H1 (cell line): ENCODE measurements around the gene CWC15. TPM values are rescaled to one million over a fixed set of nuclear protein-coding genes. Genes with fewer than 3 reads are reported as not detected.

Experiments
- CTCF ChIA-PET: fragments of 300-600 bp; sonication (Branson Sonifier 250); formaldehyde crosslinking; loops from one replicate; lab custom pipeline; 2021; ENCODE audit not compliant: partially characterized antibody; lab: Charles Lee
- POLR2A ChIA-PET: fragments of 300-600 bp; sonication (Branson Sonifier 250); formaldehyde crosslinking; loops from one replicate; lab custom pipeline; 2021; ENCODE audit warnings: inconsistent platforms; ENCODE audit not compliant: partially characterized antibody; lab: Charles Lee
- DNase-seq, 2 experiments: peaks; one replicate each; pipeline versions ENCODE4 v3.0.0 to v3.0.0-alpha.2; 2010 to 2022; ENCODE audit warnings: low spot score in 2 of 2, low read depth in 1 of 2, mixed read lengths in 1 of 2
- FAIRE-seq: peaks from 2 replicates; lab custom pipeline; 2011; peaks lifted over from hg19 to GRCh38; lab: Jason Lieb, UNC
- H2AFZ ChIP-seq: 2 replicates; pipeline ENCODE4 v1.8.1; 2012; ENCODE audit warnings: low read length, inconsistent platforms
- H2AK5ac ChIP-seq: 2 replicates; pipeline ENCODE4 v1.6.1; 2013; ENCODE audit warnings: low read depth, low read length
- H2BK120ac ChIP-seq: replicated peaks from 2 replicates; pipeline ENCODE3; 2013; ENCODE audit warnings: low read depth, low read length, inconsistent platforms
- H2BK12ac ChIP-seq: 2 replicates; pipeline ENCODE4 v1.6.1; 2013; ENCODE audit warnings: low read depth, low read length
- H2BK15ac ChIP-seq: 2 replicates; pipeline ENCODE4 v1.6.1; 2013; ENCODE audit warnings: low read length
- H2BK20ac ChIP-seq: 2 replicates; pipeline ENCODE4 v1.6.1; 2013; ENCODE audit warnings: low read length
- H2BK5ac ChIP-seq: 2 replicates; pipeline ENCODE4 v1.6.1; 2013; ENCODE audit warnings: low read depth, low read length
- H3K14ac ChIP-seq: 2 replicates; pipeline ENCODE4 v1.6.1; 2013; ENCODE audit warnings: inconsistent platforms; ENCODE audit not compliant: insufficient read length
- H3K18ac ChIP-seq: 2 replicates; pipeline ENCODE4 v1.6.1; 2013; ENCODE audit warnings: low read length; ENCODE audit errors: extremely low read depth
- H3K23ac ChIP-seq: 2 replicates; pipeline ENCODE4 v1.6.1; 2013; ENCODE audit warnings: inconsistent platforms; ENCODE audit not compliant: insufficient read length
- H3K23me2 ChIP-seq: 2 replicates; pipeline ENCODE4 v1.6.1; 2013; ENCODE audit warnings: low read depth, low read length
- H3K27ac ChIP-seq: 2 replicates; pipeline ENCODE4 v1.6.1; 2011; ENCODE audit warnings: low read depth, low read length, inconsistent platforms
- H3K27me3 ChIP-seq, 4 experiments: replicated peaks in 1 of 4; 1 replicate in 1 of 4; 2 replicates in 3 of 4; pipeline versions ENCODE4 v1.6.1 to v1.8.1; 2011 to 2013; ENCODE audit warnings: low read length in 3 of 4, mild to moderate bottlenecking in 3 of 4, inconsistent platforms in 2 of 4, mixed read lengths in 2 of 4, moderate library complexity in 1 of 4; ENCODE audit not compliant: control insufficient read depth in 3 of 4, insufficient read depth in 3 of 4; ENCODE audit errors: extremely low read depth in 1 of 4
- H3K36me3 ChIP-seq, 4 experiments: 2 replicates each; pipeline versions ENCODE4 v1.6.1 to v1.8.1; 2011 to 2013; ENCODE audit warnings: mild to moderate bottlenecking in 4 of 4, low read length in 3 of 4, moderate library complexity in 2 of 4, control low read depth in 1 of 4, inconsistent platforms in 1 of 4; ENCODE audit not compliant: insufficient read depth in 4 of 4, control insufficient read depth in 2 of 4
- H3K4ac ChIP-seq: replicated peaks from 2 replicates; pipeline ENCODE3; 2013; ENCODE audit warnings: low read length, low read depth, mixed read lengths, inconsistent platforms; ENCODE audit not compliant: insufficient read length
- H3K4me1 ChIP-seq, 4 experiments: replicated peaks in 1 of 4; 1 replicate in 1 of 4; 2 replicates in 3 of 4; pipeline versions ENCODE4 v1.6.1 to v1.8.1; 2011 to 2013; ENCODE audit warnings: low read length in 3 of 4, inconsistent platforms in 2 of 4, mixed read lengths in 1 of 4; ENCODE audit not compliant: insufficient read depth in 4 of 4, control insufficient read depth in 3 of 4
- H3K4me2 ChIP-seq, 2 experiments: 2 replicates each; pipeline versions ENCODE4 v1.6.1 to v1.8.1; 2011 to 2013; ENCODE audit warnings: low read depth in 2 of 2, low read length in 2 of 2, control low read depth in 1 of 2, inconsistent platforms in 1 of 2, mild to moderate bottlenecking in 1 of 2; ENCODE audit not compliant: insufficient read depth in 1 of 2
- H3K4me3 ChIP-seq, 4 experiments: fragments of 200-600, 300-600 bp in 1 of 4; sonication (generic), shearing (Covaris generic), sonication (Bioruptor Twin) in 1 of 4; 2 replicates each; pipeline versions ENCODE4 v1.5.1 to v1.8.1; 2011 to 2016; ENCODE audit warnings: low read length in 4 of 4, low read depth in 3 of 4, control low read depth in 2 of 4, inconsistent platforms in 2 of 4, mild to moderate bottlenecking in 2 of 4, mixed read lengths in 1 of 4, moderate library complexity in 1 of 4; ENCODE audit not compliant: insufficient read depth in 2 of 4; ENCODE audit errors: extremely low read depth in 1 of 4
- H3K56ac ChIP-seq: replicated peaks from 2 replicates; pipeline ENCODE3; 2013; ENCODE audit warnings: low read depth, mild to moderate bottlenecking, mixed read lengths, low read length, inconsistent platforms; ENCODE audit not compliant: insufficient read length
- H3K79me1 ChIP-seq: 2 replicates; pipeline ENCODE4 v1.6.1; 2013; ENCODE audit warnings: low read depth, low read length, control low read depth
- H3K79me2 ChIP-seq, 2 experiments: 2 replicates each; pipeline versions ENCODE4 v1.6.1 to v1.8.1; 2012 to 2013; ENCODE audit warnings: low read length in 2 of 2, mild to moderate bottlenecking in 2 of 2, inconsistent platforms in 1 of 2; ENCODE audit not compliant: insufficient read depth in 2 of 2, control insufficient read depth in 1 of 2
- H3K9ac ChIP-seq, 4 experiments: replicated peaks in 1 of 4; 1 replicate in 1 of 4; 2 replicates in 3 of 4; pipeline versions ENCODE4 v1.6.1 to v1.8.1; 2011 to 2013; ENCODE audit warnings: low read depth in 3 of 4, low read length in 3 of 4, control low read depth in 2 of 4, mild to moderate bottlenecking in 2 of 4, moderate library complexity in 2 of 4, inconsistent platforms in 1 of 4; ENCODE audit errors: extremely low read depth in 1 of 4
- H3K9me3 ChIP-seq, 2 experiments: 2 replicates each; pipeline versions ENCODE4 v1.6.1 to v1.8.1; 2012 to 2013; ENCODE audit warnings: mild to moderate bottlenecking in 2 of 2, moderate library complexity in 2 of 2, control low read depth in 1 of 2, inconsistent platforms in 1 of 2, low read depth in 1 of 2, low read length in 1 of 2, mixed read lengths in 1 of 2; ENCODE audit not compliant: insufficient read depth in 2 of 2
- H4K20me1 ChIP-seq, 2 experiments: replicated peaks in 1 of 2; 2 replicates each; pipeline versions ENCODE3 to v1.8.1; 2011 to 2013; ENCODE audit warnings: inconsistent platforms in 2 of 2, low read length in 2 of 2, mild to moderate bottlenecking in 1 of 2; ENCODE audit not compliant: insufficient read depth in 2 of 2, control insufficient read depth in 1 of 2
- H4K5ac ChIP-seq: 2 replicates; pipeline ENCODE4 v1.6.1; 2013; ENCODE audit warnings: low read length, low read depth, mixed read lengths, inconsistent platforms; ENCODE audit not compliant: insufficient read length
- H4K8ac ChIP-seq: 2 replicates; pipeline ENCODE4 v1.8.0; 2013; ENCODE audit warnings: mild to moderate bottlenecking, moderate library complexity, low read length, inconsistent platforms; ENCODE audit not compliant: insufficient read depth; ENCODE audit errors: extremely low read depth
- H4K91ac ChIP-seq: replicated peaks from 2 replicates; pipeline ENCODE3; 2013; ENCODE audit warnings: low read length, mixed read lengths, inconsistent platforms; ENCODE audit not compliant: insufficient read length
- ATF3 ChIP-seq: IDR thresholded peaks from 2 replicates; pipeline ENCODE4 v1.6.1; 2011; ENCODE audit warnings: low read depth, mild to moderate bottlenecking, low read length; ENCODE audit not compliant: insufficient read depth
- CBX5 ChIP-seq: fragments of 300-800, 300-1000 bp; sonication (generic); IDR thresholded peaks from 2 replicates; pipeline ENCODE4 v1.7.1; 2016; ENCODE audit warnings: antibody characterized with exemption, low read length, low read depth
- CBX8 ChIP-seq: fragments of 300-800, 300-1000 bp; sonication (generic); IDR thresholded peaks from 2 replicates; pipeline ENCODE4 v1.7.1; 2016; ENCODE audit warnings: low read depth, low read length, borderline replicate concordance
- CTBP2 ChIP-seq: IDR thresholded peaks from 2 replicates; pipeline ENCODE4 v1.7.0; 2011; ENCODE audit warnings: borderline replicate concordance, mild to moderate bottlenecking, moderate library complexity, mixed read lengths, low read length; ENCODE audit not compliant: insufficient read depth, insufficient read length
- EGR1 ChIP-seq: IDR thresholded peaks from 2 replicates; pipeline ENCODE4 v1.6.1; 2011; ENCODE audit warnings: low read depth, low read length, borderline replicate concordance
- EZH2 ChIP-seq: fragments of 200-600 bp; sonication (generic); IDR thresholded peaks from 2 replicates; pipeline ENCODE4 v1.7.1; 2012; ENCODE audit warnings: low read depth, mild to moderate bottlenecking, moderate library complexity, low read length, inconsistent platforms; ENCODE audit not compliant: severe bottlenecking
- HDAC2 ChIP-seq, 2 experiments: fragments of 300-600 bp in 1 of 2; sonication (generic) in 1 of 2; IDR thresholded peaks; 2 replicates each; pipeline ENCODE4 v1.6.1; 2011 to 2012; ENCODE audit warnings: low read depth in 2 of 2, low read length in 2 of 2, mild to moderate bottlenecking in 2 of 2, moderate library complexity in 2 of 2, borderline replicate concordance in 1 of 2, inconsistent platforms in 1 of 2
- KDM1A ChIP-seq: fragments of 200-600, 300-600 bp; sonication (generic); IDR thresholded peaks from 2 replicates; pipeline ENCODE4 v1.7.1; 2016; ENCODE audit warnings: mild to moderate bottlenecking, low read length, borderline replicate concordance
- NRF1 ChIP-seq: IDR thresholded peaks from 2 replicates; pipeline ENCODE4 v1.6.1; 2011; ENCODE audit warnings: mild to moderate bottlenecking, low read depth, low read length, improper control_type of control experiment
- TAF1 ChIP-seq: IDR thresholded peaks from 2 replicates; pipeline ENCODE4 v1.6.1; 2011; ENCODE audit warnings: mild to moderate bottlenecking, low read depth, low read length
- TAF7 ChIP-seq: optimal IDR thresholded peaks from 2 replicates; pipeline ENCODE3; 2011; ENCODE audit warnings: low read depth, mild to moderate bottlenecking, inconsistent platforms, low read length, moderate library complexity, borderline replicate concordance
- WGBS, 2 experiments: shearing (Covaris generic) in 1 of 2; methylation state at CpG; one replicate each; pipeline versions ENCODE4 v1.1.6 to v1.1.7; 2013 to 2015; ENCODE audit warnings: low lambda C conversion rate in 2 of 2, mixed read lengths in 2 of 2, inconsistent platforms in 1 of 2, low coverage in 1 of 2, missing lambda C conversion rate in 1 of 2; ENCODE audit not compliant: insufficient replicate concordance in 2 of 2, insufficient coverage in 1 of 2, insufficient read length in 1 of 2; ENCODE audit errors: extremely low coverage in 1 of 2, missing lambda C conversion rate in 1 of 2; 5-methylcytosine and 5-hydroxymethylcytosine counted together
- polyA plus RNA-seq, 7 experiments: library from polyadenylated mRNA; depleted of rRNA in 3 of 7; stranded (reverse) in 5 of 7; unstranded in 2 of 7; fragments of >200 nt in 5 of 7; fragments of 200-250 nt in 2 of 7; gene quantifications; 1 replicate in 5 of 7; 2 replicates in 1 of 7; 4 replicates in 1 of 7; pipeline versions ENCODE4 v1.2.1 to v1.2.3, GENCODE V29; 2011 to 2013; ENCODE audit warnings: missing spikeins in 2 of 7, mixed read lengths in 2 of 7
- total RNA-seq: library from RNA; stranded (reverse); fragmentation: NEBNext Ultra II Directional; extraction: Animal tissue kit (Norgen Biotek cat#: 25700); gene quantifications from 2 replicates; pipeline ENCODE4 v1.2.1, GENCODE V29; 2021

The CWC15 gene
- total and polyA plus RNA-seq, 2 of the 8 experiments (the other 6 are each of a cell fraction or from before 2014, with no cell fraction given): 15.7 to 59.4 TPM

DNA sequence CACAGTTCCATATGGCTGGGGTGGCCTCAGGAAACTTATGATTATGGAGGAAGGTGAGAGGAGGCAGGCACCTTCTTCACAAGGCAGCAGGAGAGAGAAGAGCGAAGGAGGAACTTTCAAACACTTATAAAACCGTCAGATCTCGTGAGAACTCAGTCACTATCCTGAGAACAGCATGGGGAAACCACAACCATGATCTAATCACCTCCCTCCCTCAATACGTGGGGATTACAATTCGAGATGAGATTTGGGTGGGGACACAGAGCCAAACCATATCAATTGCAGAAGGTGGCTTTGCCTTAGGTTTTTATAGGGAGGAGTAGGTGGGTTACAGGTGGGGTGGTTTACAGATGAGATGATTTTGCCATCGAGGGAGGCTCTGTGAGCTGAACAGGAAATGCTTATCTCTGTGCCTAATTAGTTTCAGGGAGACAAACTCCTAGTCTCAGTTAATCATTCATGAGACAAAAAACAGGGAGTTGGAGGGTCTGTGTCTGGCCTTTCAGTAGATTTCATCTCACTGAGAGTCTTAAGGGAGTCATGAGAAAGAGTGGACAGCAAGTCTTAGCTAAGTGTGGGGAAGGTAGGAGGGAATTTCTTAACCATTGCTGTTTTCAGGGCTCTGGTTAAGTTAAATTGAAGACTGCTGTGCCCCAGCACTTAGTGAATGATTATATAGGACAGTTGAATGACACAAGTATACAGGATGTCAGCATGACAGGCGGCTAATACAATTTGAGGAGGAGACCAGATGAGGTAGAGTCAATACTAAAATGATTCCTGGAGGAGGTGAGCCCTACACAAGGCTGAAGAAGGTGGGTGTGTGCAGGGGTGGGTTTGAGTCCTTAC lies 47.7 kb downstream of the CWC15 start:
- Histone ChIP-seq H2BK15ac (no peak overlapping the region), H3K27me3 (no peaks in the 10 kb centered on the region), H2AFZ (no peak overlapping the region), H2BK20ac (no peak overlapping the region), H3K36me3 (no peaks in the 10 kb centered on the region), H3K4ac (no peak overlapping the region), H2BK12ac (no peak overlapping the region), H2BK5ac (no peak overlapping the region), H3K56ac (no peak overlapping the region), H3K23ac (no peak overlapping the region), H3K9me3 (no peaks in the 10 kb centered on the region), H2BK120ac (no peak overlapping the region), H3K4me2 (no peak overlapping the region), H2AK5ac (no peak overlapping the region), H4K5ac (no peak overlapping the region), H3K23me2 (no peaks in the 10 kb centered on the region), H4K8ac (no peak overlapping the region), H4K20me1 (no peaks in the 10 kb centered on the region), H3K14ac (no peak overlapping the region), H3K18ac (no peak overlapping the region), H3K79me1 (no peaks in the 10 kb centered on the region), H3K4me1 (no peaks in the 10 kb centered on the region), H4K91ac (no peak overlapping the region), H3K79me2 (no peaks in the 10 kb centered on the region), H3K9ac (no peak overlapping the region), H3K4me3 (no peak overlapping the region), H3K27ac (no peak overlapping the region)
- DNase-seq: no peak
- CTCF ChIA-PET: interaction anchor here (0.8 to 1.4 kb wide), 3 partner anchors 34 to 226 kb away, joined by 3 to 4 read pairs (median 3); partner anchors contain the start of genes CWC15 and KDM4D
- POLR2A ChIA-PET: interaction anchor here (1.6 kb wide), 1 partner anchor 13 kb away, joined by 6 read pairs; no protein-coding TSS in a partner anchor
- FAIRE-seq: no peak
- 79% methylated on average over 7 of the region's 7 CpGs; no CpG with 5 or more reads in 1 of the 2 experiments for WGBS, 2 experiments
- TF ChIP-seq CBX8: no peak
- TF ChIP-seq KDM1A: no peak
- TF ChIP-seq CTBP2: no peak
- TF ChIP-seq HDAC2 (IDR thresholded peaks at IDR 0.05; ENCODE audit: borderline replicate concordance in 1 of 2, low read depth in 2 of 2, low read length in 2 of 2): no peak
- no peak for TF ChIP-seq ATF3
- no peak for TF ChIP-seq TAF1
- no peak for TF ChIP-seq EGR1
- TF ChIP-seq CBX5: no peak
- TF ChIP-seq EZH2: no peak
- no peak for TF ChIP-seq NRF1
- TF ChIP-seq TAF7: no peak
